RWPE2 (cell line): ENCODE measurements around the gene DERA.
A peak's percentile ranks its signal among the peaks of the same experiment; 100 is the strongest.

ENCODE experiments used
- ATAC-seq: fragments of 200-7000 bp; cut with Tn5 transposase; 3 replicates; pipeline ENCODE4 v1.9.1; 2021; ENCODE audit warnings: low read depth
- DNase-seq: peaks from one replicate; pipeline ENCODE4 v3.0.0-alpha.2; 2020; ENCODE audit warnings: low spot score
- H3K27ac ChIP-seq: fragments of 450-650 bp; 2 replicates; pipeline ENCODE4 v1.5.1; 2017; ENCODE audit warnings: mild to moderate bottlenecking; ENCODE audit not compliant: poor library complexity, severe bottlenecking
- H3K27me3 ChIP-seq: fragments of 250-450 bp; sonication (Bioruptor Pico); 2 replicates; pipeline ENCODE4 v1.5.1; 2021; ENCODE audit warnings: mild to moderate bottlenecking, moderate library complexity; ENCODE audit not compliant: insufficient read depth, poor library complexity, severe bottlenecking
- H3K36me3 ChIP-seq: fragments of 250-450 bp; sonication (Bioruptor Pico); 2 replicates; pipeline ENCODE4 v1.5.1; 2020; ENCODE audit warnings: low read depth, mild to moderate bottlenecking, moderate library complexity
- H3K4me1 ChIP-seq: fragments of 250-450 bp; sonication (Bioruptor Pico); 2 replicates; pipeline ENCODE4 v1.5.1; 2021; ENCODE audit warnings: mild to moderate bottlenecking, moderate library complexity; ENCODE audit not compliant: insufficient read depth, poor library complexity, severe bottlenecking
- H3K4me3 ChIP-seq: fragments of 250-450 bp; sonication (Bioruptor Pico); 2 replicates; pipeline ENCODE4 v1.5.1; 2021; ENCODE audit warnings: mild to moderate bottlenecking, moderate library complexity; ENCODE audit not compliant: severe bottlenecking
- H3K9me3 ChIP-seq: fragments of 250-450 bp; sonication (Bioruptor Pico); 2 replicates; pipeline ENCODE4 v1.5.1; 2021; ENCODE audit warnings: mild to moderate bottlenecking, moderate library complexity; ENCODE audit not compliant: severe bottlenecking
- TF ChIP-seq, protein P1 (sequence below): fragments of 450-650 bp; IDR thresholded peaks from one replicate; pipeline ENCODE4 v1.5.1; 2017; ENCODE audit warnings: mild to moderate bottlenecking, moderate library complexity; ENCODE audit not compliant: poor library complexity, severe bottlenecking

DERA gene

DNA sequence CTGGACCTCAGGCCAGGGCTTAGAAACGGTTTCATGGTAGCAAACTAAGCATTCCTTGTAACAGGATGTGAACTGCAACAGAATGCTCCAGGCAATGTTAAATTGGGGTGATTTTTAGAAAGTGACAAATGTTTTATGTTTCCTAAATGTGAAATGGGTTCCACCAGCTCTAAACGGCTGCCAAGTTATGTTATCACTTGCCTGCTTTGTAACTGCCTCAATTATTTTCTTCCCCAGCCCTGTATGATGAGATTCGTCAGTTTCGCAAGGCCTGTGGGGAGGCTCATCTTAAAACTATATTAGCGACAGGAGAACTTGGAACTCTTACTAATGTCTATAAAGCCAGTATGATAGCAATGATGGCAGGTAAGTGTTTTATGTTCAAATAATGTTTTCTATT is 70.9 kb downstream of the DERA start:
- Histone ChIP-seq H3K36me3 (no peaks in the 10 kb centered on the region), H3K9me3 (no peaks in the 10 kb centered on the region), H3K27ac (no peak overlapping the region), H3K4me1 (peaks cover 8% of the 10 kb centered on the region), H3K4me3 (no peak overlapping the region), H3K27me3 (no peaks in the 10 kb centered on the region)
- DNase-seq (no peak), ATAC-seq (no peak)
- TF ChIP-seq, protein P1, sequence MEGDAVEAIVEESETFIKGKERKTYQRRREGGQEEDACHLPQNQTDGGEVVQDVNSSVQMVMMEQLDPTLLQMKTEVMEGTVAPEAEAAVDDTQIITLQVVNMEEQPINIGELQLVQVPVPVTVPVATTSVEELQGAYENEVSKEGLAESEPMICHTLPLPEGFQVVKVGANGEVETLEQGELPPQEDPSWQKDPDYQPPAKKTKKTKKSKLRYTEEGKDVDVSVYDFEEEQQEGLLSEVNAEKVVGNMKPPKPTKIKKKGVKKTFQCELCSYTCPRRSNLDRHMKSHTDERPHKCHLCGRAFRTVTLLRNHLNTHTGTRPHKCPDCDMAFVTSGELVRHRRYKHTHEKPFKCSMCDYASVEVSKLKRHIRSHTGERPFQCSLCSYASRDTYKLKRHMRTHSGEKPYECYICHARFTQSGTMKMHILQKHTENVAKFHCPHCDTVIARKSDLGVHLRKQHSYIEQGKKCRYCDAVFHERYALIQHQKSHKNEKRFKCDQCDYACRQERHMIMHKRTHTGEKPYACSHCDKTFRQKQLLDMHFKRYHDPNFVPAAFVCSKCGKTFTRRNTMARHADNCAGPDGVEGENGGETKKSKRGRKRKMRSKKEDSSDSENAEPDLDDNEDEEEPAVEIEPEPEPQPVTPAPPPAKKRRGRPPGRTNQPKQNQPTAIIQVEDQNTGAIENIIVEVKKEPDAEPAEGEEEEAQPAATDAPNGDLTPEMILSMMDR = no peak

DNA sequence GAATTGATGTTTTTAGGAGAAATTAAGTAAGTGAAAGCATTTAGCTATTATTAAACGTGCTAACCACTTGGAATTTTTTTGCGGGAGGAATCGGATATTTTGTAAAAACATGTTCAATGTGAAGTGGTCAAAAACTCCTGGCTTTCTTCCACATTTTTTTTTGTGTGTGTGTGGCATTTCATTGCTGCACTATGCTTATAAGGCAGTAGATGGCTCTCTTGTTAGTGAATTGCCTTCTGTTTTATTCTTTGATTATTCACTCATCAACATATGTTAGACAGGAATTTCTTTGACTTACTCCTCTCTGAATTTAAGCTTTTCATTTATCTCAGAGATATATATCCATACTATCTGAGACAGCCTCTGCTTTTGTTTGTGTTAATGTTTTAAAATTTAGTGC is 71.3 kb downstream of the DERA start:
- Histone ChIP-seq H3K36me3 (no peaks in the 10 kb centered on the region), H3K4me3 (no peak overlapping the region), H3K27me3 (no peaks in the 10 kb centered on the region), H3K27ac (no peak overlapping the region), H3K4me1 (peaks cover 8% of the 10 kb centered on the region), H3K9me3 (no peaks in the 10 kb centered on the region)
- DNase-seq (no peak), ATAC-seq (no peak)
- TF ChIP-seq, protein P1 = peak; percentile 33

DNA sequence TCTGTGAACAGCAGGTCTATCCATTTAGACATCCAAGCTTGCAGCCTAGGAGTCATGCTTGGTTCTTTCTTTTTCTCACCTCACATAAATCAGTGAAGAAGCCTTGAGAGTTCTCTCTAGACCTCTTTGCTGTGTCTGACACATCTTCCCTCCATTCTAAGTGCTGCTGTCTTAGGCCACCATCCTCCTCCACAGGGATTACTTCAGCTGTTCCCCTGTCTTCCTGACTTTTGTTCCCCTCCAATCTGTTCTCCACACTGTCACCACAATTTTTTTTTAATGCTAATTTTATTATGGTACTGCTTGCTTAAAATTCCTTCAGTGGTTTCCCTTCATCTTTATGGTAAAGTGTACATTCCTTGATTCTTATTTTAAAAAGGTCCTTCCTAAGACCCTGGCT is 71.8 kb downstream of the DERA start:
- TF ChIP-seq, protein P1 = no peak
- no peak overlapping the region for H3K4me3 ChIP-seq
- no peaks in the 10 kb centered on the region for H3K36me3 ChIP-seq
- H3K27ac ChIP-seq = no peak overlapping the region
- ATAC-seq = no peak
- H3K9me3 ChIP-seq = no peaks in the 10 kb centered on the region
- no peaks in the 10 kb centered on the region for H3K27me3 ChIP-seq
- no peak for DNase-seq
- H3K4me1 ChIP-seq = peaks cover 8% of the 10 kb centered on the region

DNA sequence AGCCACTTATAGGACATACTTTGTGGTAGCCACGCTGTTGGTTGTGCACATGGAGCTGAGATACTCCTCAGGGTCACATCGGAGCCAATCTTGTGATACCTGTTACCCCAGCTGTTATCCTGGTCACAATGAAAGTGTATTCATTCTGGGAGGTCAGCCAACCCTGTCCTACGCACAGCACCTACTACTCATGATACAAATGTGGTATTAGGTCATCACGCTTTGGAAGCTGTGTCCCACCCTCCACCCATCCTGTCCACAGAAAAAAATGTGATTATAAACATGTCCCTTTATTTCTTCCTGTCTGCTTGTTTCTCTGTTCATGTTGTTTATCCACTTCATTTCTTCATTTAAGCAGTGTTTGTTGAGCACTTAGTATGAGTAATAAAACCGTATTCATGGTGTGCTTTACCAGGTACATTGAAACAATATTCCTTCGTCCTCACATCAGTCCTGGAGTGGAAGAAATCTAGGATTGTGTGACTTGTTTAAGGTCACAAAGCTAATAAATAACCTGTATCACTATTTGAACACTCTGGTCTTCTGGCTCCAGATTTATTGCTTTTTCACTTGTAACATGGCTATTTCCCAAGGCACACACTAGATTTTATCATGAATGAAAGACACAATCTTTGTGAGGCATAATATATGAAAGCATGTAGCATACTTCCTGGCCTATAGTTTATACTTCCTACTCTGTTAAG is 73.1 kb downstream of the DERA start:
- DNase-seq (no peak), ATAC-seq (no peak)
- no peaks in the 10 kb centered on the region for H3K9me3 ChIP-seq
- H3K4me3 ChIP-seq = no peak overlapping the region
- TF ChIP-seq, protein P1 = no peak
- no peak overlapping the region for H3K27ac ChIP-seq
- no peaks in the 10 kb centered on the region for H3K27me3 ChIP-seq
- H3K4me1 ChIP-seq = no peaks in the 10 kb centered on the region
- H3K36me3 ChIP-seq = no peaks in the 10 kb centered on the region

DNA sequence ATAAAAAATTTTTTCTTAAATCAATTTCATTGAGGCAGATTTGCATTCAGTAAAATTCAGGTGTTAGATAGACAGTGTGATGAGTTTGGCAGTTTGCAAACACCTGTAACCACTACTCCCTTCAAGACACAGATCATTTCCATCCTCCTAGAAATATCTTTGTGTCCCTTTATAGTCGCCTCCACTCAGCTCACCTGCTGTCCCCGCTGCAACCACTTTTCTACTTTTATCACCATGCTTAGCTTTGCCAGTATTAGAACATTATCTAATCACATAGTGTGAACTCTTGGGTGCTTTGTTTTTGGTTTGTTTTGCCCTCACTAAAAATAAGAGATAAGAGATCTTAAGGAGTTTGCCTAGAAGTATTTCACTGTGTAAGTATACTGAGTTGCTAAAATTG is 73.8 kb downstream of the DERA start:
- DNase-seq (no peak), ATAC-seq (no peak)
- no peak overlapping the region for H3K27ac ChIP-seq
- no peaks in the 10 kb centered on the region for H3K4me1 ChIP-seq
- no peak overlapping the region for H3K4me3 ChIP-seq
- TF ChIP-seq, protein P1 = no peak
- no peaks in the 10 kb centered on the region for H3K27me3 ChIP-seq
- no peaks in the 10 kb centered on the region for H3K36me3 ChIP-seq
- no peaks in the 10 kb centered on the region for H3K9me3 ChIP-seq
